GM12872 (cell line): ENCODE measurements around the gene UBE4B.

Experiments used
- CTCF ChIP-seq: IDR thresholded peaks from 3 replicates; pipeline ENCODE4 v1.5.1; 2011; ENCODE audit warnings: low read depth, mild to moderate bottlenecking, low read length, moderate library complexity; ENCODE audit not compliant: insufficient read depth

Gene UBE4B

GRCh38 chr1:9996624-9997582 is 35.9 kb upstream of the UBE4B start, which contains the start of gene RBP7:
Gene RBP7, plus strand, starts transcription at chr1:9997228. Its CDS starts 31 bp downstream, at chr1:9997259.
- TF ChIP-seq CTCF, result no peak

- TF ChIP-seq CTCF, result no peak
These were observed 31.6 kb upstream of the UBE4B start for GRCh38 chr1:10001016-10001665.

GRCh38 chr1:10007169-10007568 is 25.6 kb upstream of the UBE4B start:
- TF ChIP-seq CTCF, result no peak

- no peak for TF ChIP-seq CTCF
These were observed 18.7 kb upstream of the UBE4B start for GRCh38 chr1:10014016-10014415.

- no peak for TF ChIP-seq CTCF
These were observed 13.2 kb upstream of the UBE4B start for GRCh38 chr1:10019561-10019960.

GRCh38 chr1:10020086-10020485 is 12.7 kb upstream of the UBE4B start:
- no peak for TF ChIP-seq CTCF

- no peak for TF ChIP-seq CTCF
These were observed 10.1 kb upstream of the UBE4B start for GRCh38 chr1:10022656-10023055.
